ENCODE results near the gene ELL3. TPM values are rescaled to one million over a fixed set of nuclear protein-coding genes. Genes with fewer than 3 reads are reported as not detected.
A peak's percentile ranks its signal among the peaks of the same experiment; 100 is the strongest.

ELL3 gene
- total and polyA plus RNA-seq, 3 donors from 2014 or later: 16.9 to 66.3 (median 18.6) TPM

GRCh38 chr15:43792761-43793476, 16.2 kb upstream of the ELL3 start:
- peak; percentile 34 for DNase-seq
- H3K4me1 ChIP-seq: peaks cover 23% of the 10 kb centered on the region
- intact Hi-C loops (cut with DNase I; ENCODE audit: low total_unique reads): no loop called here
- TF ChIP-seq POLR2A (IDR thresholded peaks at IDR 0.05) (no peak), CTCF (IDR thresholded peaks at IDR 0.05) (no peak)
- peak overlapping the region; percentile 99 for H3K27ac ChIP-seq
- no peaks in the 10 kb centered on the region for H3K9me3 ChIP-seq
- H3K4me3 ChIP-seq: peak overlapping the region; percentile 95 to 98
- no peaks in the 10 kb centered on the region for H3K27me3 ChIP-seq
- H3K36me3 ChIP-seq (ENCODE audit: low read depth, missing control alignments): no peaks in the 10 kb centered on the region
- 0 to 1% methylated on average over 30 to 33 of the region's 33 CpGs for WGBS, 2 donors

- Histone ChIP-seq H3K27ac (peak within 1 kb of the TSS; percentile 99), H3K9me3 (no peaks in the 10 kb centered on the region), H3K27me3 (no peaks in the 10 kb centered on the region), H3K4me3 (peak within 1 kb of the TSS; percentile 95 to 98), H3K36me3 (ENCODE audit: low read depth, missing control alignments) (no peaks in the 10 kb centered on the region), H3K4me1 (peaks cover 22% of the 10 kb centered on the region)
- DNase-seq: peak; percentile 100
- intact Hi-C loops (cut with DNase I; ENCODE audit: low total_unique reads): no loop called here
- TF ChIP-seq CTCF (IDR thresholded peaks at IDR 0.05) (no peak), POLR2A (IDR thresholded peaks at IDR 0.05) (peak; percentile 100)
- WGBS, 2 donors: 0 to 1% methylated on average over 30 to 50 of the region's 66 CpGs
Observed at GRCh38 chr15:43791993-43792760, 15.4 kb upstream of the ELL3 start, which contains the start of gene SERF2. TSS of gene SERF2 (plus strand) at chr15:43792320. CDS start at chr15:43792377, 57 bp downstream.

- H3K27ac ChIP-seq: no peak overlapping the region
- H3K4me3 ChIP-seq: no peak overlapping the region
- no peaks in the 10 kb centered on the region for H3K27me3 ChIP-seq
- intact Hi-C loops (cut with DNase I; ENCODE audit: low total_unique reads): no loop called here
- 88 to 91% methylated on average over 3 of the region's 3 CpGs for WGBS, 2 donors
- no peaks in the 10 kb centered on the region for H3K36me3 ChIP-seq (ENCODE audit: low read depth, missing control alignments)
- TF ChIP-seq POLR2A (IDR thresholded peaks at IDR 0.05): no peak
- no peak for TF ChIP-seq CTCF (IDR thresholded peaks at IDR 0.05)
- no peak for DNase-seq
- H3K4me1 ChIP-seq: peaks cover 16% of the 10 kb centered on the region
- H3K9me3 ChIP-seq: no peaks in the 10 kb centered on the region
Observed at GRCh38 chr15:43789409-43789808, 12.6 kb upstream of the ELL3 start.

GRCh38 chr15:43779016-43779415, 2.2 kb upstream of the ELL3 start:
- intact Hi-C loops (cut with DNase I; ENCODE audit: low total_unique reads): no loop called here
- DNase-seq: no peak
- no peaks in the 10 kb centered on the region for H3K9me3 ChIP-seq
- no peaks in the 10 kb centered on the region for H3K36me3 ChIP-seq (ENCODE audit: low read depth, missing control alignments)
- no peaks in the 10 kb centered on the region for H3K27me3 ChIP-seq
- no peak overlapping the region for H3K27ac ChIP-seq
- no peak overlapping the region for H3K4me3 ChIP-seq
- 89% methylated on average over 1 of the region's 1 CpG for WGBS, 2 donors
- H3K4me1 ChIP-seq: peaks cover 17% of the 10 kb centered on the region
- no peak for TF ChIP-seq CTCF (IDR thresholded peaks at IDR 0.05)
- no peak for TF ChIP-seq POLR2A (IDR thresholded peaks at IDR 0.05)
